Hepatocyte (in vitro differentiated cells): ENCODE measurements around the gene CRACR2A. TPM values are rescaled to one million over a fixed set of nuclear protein-coding genes. Genes with fewer than 3 reads are reported as not detected.

Source experiments
- DNase-seq: peaks from one replicate; pipeline ENCODE4 v3.0.0-alpha.2; 2016; ENCODE audit warnings: low spot score
- H2AFZ ChIP-seq: fragments of 200-600 bp; sonication (generic); 2 replicates; pipeline ENCODE4 v1.6.0; 2016; ENCODE audit warnings: antibody characterized with exemption, mild to moderate bottlenecking
- H3K27ac ChIP-seq: fragments of 200-600 bp; sonication (generic); 2 replicates; pipeline ENCODE4 v1.5.1; 2016; ENCODE audit warnings: mild to moderate bottlenecking
- H3K27me3 ChIP-seq: fragments of 200-600 bp; sonication (generic); 2 replicates; pipeline ENCODE4 v1.6.1; 2016
- H3K36me3 ChIP-seq: fragments of 200-600 bp; sonication (generic); replicated peaks from 2 replicates; pipeline ENCODE4 v1.5.1; 2016; ENCODE audit warnings: low read depth; ENCODE audit not compliant: insufficient read depth
- H3K4me1 ChIP-seq: fragments of 200-600 bp; sonication (generic); 2 replicates; pipeline ENCODE4 v1.5.1; 2016; ENCODE audit warnings: mild to moderate bottlenecking, moderate library complexity; ENCODE audit not compliant: insufficient read depth
- H3K4me2 ChIP-seq: fragments of 200-600 bp; sonication (generic); 2 replicates; pipeline ENCODE4 v1.6.0; 2016
- H3K4me3 ChIP-seq: fragments of 200-600 bp; sonication (generic); 2 replicates; pipeline ENCODE4 v1.5.1; 2016; ENCODE audit warnings: mild to moderate bottlenecking
- H3K79me2 ChIP-seq: fragments of 200-600 bp; sonication (generic); 2 replicates; pipeline ENCODE4 v1.6.0; 2017; ENCODE audit warnings: mild to moderate bottlenecking
- H3K9me2 ChIP-seq: fragments of 200-600 bp; sonication (generic); replicated peaks from 2 replicates; pipeline ENCODE4 v1.6.0; 2017; ENCODE audit warnings: mild to moderate bottlenecking; ENCODE audit not compliant: insufficient read depth
- H3K9me3 ChIP-seq: fragments of 200-600 bp; sonication (generic); 2 replicates; pipeline ENCODE4 v1.5.1; 2016; ENCODE audit warnings: low read depth, mild to moderate bottlenecking
- H4K20me1 ChIP-seq: fragments of 200-600 bp; sonication (generic); 2 replicates; pipeline ENCODE4 v1.6.0; 2016; ENCODE audit warnings: mild to moderate bottlenecking; ENCODE audit not compliant: insufficient read depth, poor library complexity, severe bottlenecking
- EZH2 ChIP-seq: fragments of 200-600 bp; sonication (generic); IDR thresholded peaks from 2 replicates; pipeline ENCODE4 v1.6.1; 2016; ENCODE audit warnings: antibody characterized with exemption, mild to moderate bottlenecking, borderline replicate concordance
- EZH2phosphoT487 ChIP-seq: fragments of 200-600 bp; sonication (generic); IDR thresholded peaks from one replicate; pipeline ENCODE4 v1.6.1; 2018; ENCODE audit warnings: antibody characterized with exemption, mild to moderate bottlenecking, low read depth, moderate library complexity; ENCODE audit not compliant: unreplicated experiment, severe bottlenecking
- WGBS: methylation state at CpG from one replicate; pipeline ENCODE4 v1.1.6; 2016; ENCODE audit warnings: low lambda C conversion rate; ENCODE audit errors: missing lambda C conversion rate; 5-methylcytosine and 5-hydroxymethylcytosine counted together
- polyA plus RNA-seq: library from polyadenylated mRNA; unstranded; fragments of >200 nt; fragmentation: Nextera tagmentation; extraction: Ambion mirVana; gene quantifications from 2 replicates; pipeline ENCODE4 v1.2.1, GENCODE V29; 2016
- total RNA-seq: library from RNA; depleted of rRNA; stranded (reverse); fragments of >200 nt; gene quantifications from 2 replicates; pipeline ENCODE4 v1.2.3, GENCODE V29; 2014
- TF ChIP-seq, protein P1 (sequence below): fragments of 200-600 bp; sonication (generic); IDR thresholded peaks from 2 replicates; pipeline ENCODE4 v1.5.1; 2016; ENCODE audit warnings: antibody characterized with exemption, mild to moderate bottlenecking; ENCODE audit not compliant: poor library complexity

Gene CRACR2A
- total and polyA plus RNA-seq, 2 experiments from 2014 or later, result 0.30 to 0.80 TPM

DNA sequence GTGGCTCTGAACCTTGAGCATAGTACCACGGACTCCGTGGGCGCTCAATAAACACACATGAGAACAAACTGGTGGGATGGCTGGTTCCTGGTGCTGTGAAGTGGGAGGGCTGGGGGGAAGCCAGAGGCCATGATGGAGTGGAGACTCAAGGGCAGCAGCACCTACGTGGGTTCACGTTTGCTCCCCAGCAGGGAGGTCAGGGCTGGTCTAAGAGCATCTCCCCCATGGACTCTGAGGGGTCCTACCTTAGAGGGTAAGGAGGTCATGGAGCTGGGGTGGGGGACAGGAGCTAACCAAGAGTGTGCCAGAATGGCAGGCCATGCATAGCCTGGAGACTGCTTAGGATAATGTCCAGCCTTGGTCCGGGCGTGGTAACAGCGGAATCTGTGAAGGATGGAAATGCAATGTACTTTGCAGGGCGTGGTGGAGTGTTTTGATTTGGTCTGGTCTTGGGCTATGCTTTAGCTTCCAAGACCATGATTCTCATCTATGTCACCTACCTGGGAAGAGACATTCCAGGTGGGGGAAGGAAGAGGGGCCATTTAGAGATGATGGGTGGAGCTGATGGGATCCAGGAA is 158.9 kb downstream of the CRACR2A start:
- DNase-seq, result no peak
- H3K4me2 ChIP-seq, result no peak overlapping the region
- H2AFZ ChIP-seq, result no peak overlapping the region
- H3K4me3 ChIP-seq, result no peak overlapping the region
- TF ChIP-seq EZH2phosphoT487 (no peak), EZH2 (no peak)
- TF ChIP-seq, protein P1, sequence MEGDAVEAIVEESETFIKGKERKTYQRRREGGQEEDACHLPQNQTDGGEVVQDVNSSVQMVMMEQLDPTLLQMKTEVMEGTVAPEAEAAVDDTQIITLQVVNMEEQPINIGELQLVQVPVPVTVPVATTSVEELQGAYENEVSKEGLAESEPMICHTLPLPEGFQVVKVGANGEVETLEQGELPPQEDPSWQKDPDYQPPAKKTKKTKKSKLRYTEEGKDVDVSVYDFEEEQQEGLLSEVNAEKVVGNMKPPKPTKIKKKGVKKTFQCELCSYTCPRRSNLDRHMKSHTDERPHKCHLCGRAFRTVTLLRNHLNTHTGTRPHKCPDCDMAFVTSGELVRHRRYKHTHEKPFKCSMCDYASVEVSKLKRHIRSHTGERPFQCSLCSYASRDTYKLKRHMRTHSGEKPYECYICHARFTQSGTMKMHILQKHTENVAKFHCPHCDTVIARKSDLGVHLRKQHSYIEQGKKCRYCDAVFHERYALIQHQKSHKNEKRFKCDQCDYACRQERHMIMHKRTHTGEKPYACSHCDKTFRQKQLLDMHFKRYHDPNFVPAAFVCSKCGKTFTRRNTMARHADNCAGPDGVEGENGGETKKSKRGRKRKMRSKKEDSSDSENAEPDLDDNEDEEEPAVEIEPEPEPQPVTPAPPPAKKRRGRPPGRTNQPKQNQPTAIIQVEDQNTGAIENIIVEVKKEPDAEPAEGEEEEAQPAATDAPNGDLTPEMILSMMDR, result no peak
- 97% methylated on average over 9 of the region's 9 CpGs for WGBS
- H3K4me1 ChIP-seq, result no peaks in the 10 kb centered on the region
- H3K27ac ChIP-seq, result no peak overlapping the region
- H3K9me2 ChIP-seq, result no peaks in the 10 kb centered on the region
- H3K79me2 ChIP-seq, result no peaks in the 10 kb centered on the region
- H4K20me1 ChIP-seq, result no peaks in the 10 kb centered on the region
- no peaks in the 10 kb centered on the region for H3K36me3 ChIP-seq
- H3K9me3 ChIP-seq, result no peaks in the 10 kb centered on the region
- peaks cover 5% of the 10 kb centered on the region for H3K27me3 ChIP-seq

DNA sequence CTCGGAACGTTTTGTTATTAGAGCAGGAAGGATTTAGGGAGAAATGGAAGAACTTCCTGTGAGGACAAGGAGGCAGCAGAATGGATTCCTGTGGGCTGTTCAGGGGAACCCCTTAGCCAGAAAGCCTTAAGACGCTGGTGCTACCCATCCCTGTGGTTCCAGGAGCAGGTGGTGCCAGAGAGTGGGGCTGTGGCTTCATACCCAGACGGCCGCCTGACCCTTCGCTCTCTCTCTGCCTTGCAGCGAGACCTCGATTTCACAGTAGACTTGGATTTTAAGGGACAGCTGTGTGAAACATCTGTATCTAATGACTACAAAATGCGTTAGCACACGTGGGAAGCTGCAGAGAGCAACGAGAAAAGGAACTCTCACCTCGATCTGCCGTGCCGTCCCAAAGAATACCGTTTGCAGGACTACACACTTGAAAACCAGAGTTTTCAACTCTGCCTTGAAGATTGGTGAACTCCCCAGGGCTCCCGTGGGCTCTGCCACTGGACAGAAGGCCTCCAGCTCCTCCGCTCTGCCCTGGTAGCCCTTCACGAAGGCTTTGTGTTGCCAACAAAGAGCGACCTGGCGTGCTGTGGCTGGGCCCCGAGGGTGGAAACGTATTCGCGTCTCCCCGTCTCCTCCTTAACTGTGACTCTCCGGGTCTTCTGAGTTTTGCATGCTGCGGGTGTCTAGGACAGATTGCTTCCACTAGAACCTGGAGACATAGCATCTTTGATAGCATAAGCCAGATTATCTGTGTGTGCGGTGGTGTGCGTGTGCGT is 159.9 kb downstream of the CRACR2A start:
- Histone ChIP-seq H2AFZ (no peak overlapping the region), H3K9me3 (no peaks in the 10 kb centered on the region), H4K20me1 (no peaks in the 10 kb centered on the region), H3K4me3 (no peak overlapping the region), H3K4me2 (no peak overlapping the region), H3K27me3 (peaks cover 6% of the 10 kb centered on the region), H3K79me2 (no peaks in the 10 kb centered on the region), H3K36me3 (no peaks in the 10 kb centered on the region), H3K27ac (no peak overlapping the region), H3K9me2 (no peaks in the 10 kb centered on the region), H3K4me1 (no peaks in the 10 kb centered on the region)
- 89% methylated on average over 30 of the region's 30 CpGs for WGBS
- no peak for DNase-seq
- TF ChIP-seq, protein P1, result no peak
- TF ChIP-seq EZH2phosphoT487 (no peak), EZH2 (no peak)

DNA sequence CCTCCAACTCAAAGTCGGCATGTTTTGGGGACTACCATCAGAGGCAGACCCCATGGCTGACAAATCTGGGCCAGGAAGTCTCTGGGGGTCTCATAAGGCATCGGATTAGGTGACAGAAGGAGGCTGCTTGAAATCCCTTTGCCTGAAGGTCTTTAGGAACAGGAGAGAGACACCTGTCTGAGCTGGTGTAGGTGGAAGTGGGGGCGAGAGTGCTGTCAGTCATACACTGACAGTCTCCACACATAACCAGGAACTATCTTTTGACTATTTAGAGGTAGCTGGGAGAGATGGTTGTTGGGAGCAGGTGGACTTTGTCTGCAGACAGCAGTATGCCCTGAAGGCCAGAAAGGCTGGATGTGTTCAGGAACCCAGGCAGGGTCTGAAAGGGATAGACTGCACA is 163.2 kb downstream of the CRACR2A start:
- no peaks in the 10 kb centered on the region for H4K20me1 ChIP-seq
- no peak overlapping the region for H3K27ac ChIP-seq
- TF ChIP-seq EZH2phosphoT487 (no peak), EZH2 (no peak)
- TF ChIP-seq, protein P1, result no peak
- 89% methylated on average over 3 of the region's 3 CpGs for WGBS
- no peaks in the 10 kb centered on the region for H3K79me2 ChIP-seq
- no peaks in the 10 kb centered on the region for H3K9me3 ChIP-seq
- no peak overlapping the region for H2AFZ ChIP-seq
- no peaks in the 10 kb centered on the region for H3K9me2 ChIP-seq
- H3K27me3 ChIP-seq, result peaks cover 6% of the 10 kb centered on the region
- no peak overlapping the region for H3K4me2 ChIP-seq
- no peak for DNase-seq
- H3K4me3 ChIP-seq, result no peak overlapping the region
- H3K4me1 ChIP-seq, result no peaks in the 10 kb centered on the region
- no peaks in the 10 kb centered on the region for H3K36me3 ChIP-seq
